HG03103 (cell line): ENCODE measurements around the gene PEPD.

Experiments
- ATAC-seq: cut with Tn5 transposase; IDR thresholded peaks from one replicate; pipeline ENCODE4 v1.9.1; 2021; ENCODE audit warnings: low read depth; ENCODE audit not compliant: unreplicated experiment

PEPD gene

GRCh38 chr19:33429891-33430673, 91.5 kb downstream of the PEPD start:
- no peak for ATAC-seq

- no peak for ATAC-seq
Observed at GRCh38 chr19:33428627-33429125, 92.9 kb downstream of the PEPD start.

GRCh38 chr19:33427801-33428626, 93.6 kb downstream of the PEPD start:
- no peak for ATAC-seq

- no peak for ATAC-seq
Observed at GRCh38 chr19:33426621-33427361, 94.8 kb downstream of the PEPD start.

GRCh38 chr19:33424181-33424580, 97.4 kb downstream of the PEPD start:
- no peak for ATAC-seq

GRCh38 chr19:33422369-33423180, 99.0 kb downstream of the PEPD start:
- ATAC-seq, result no peak

GRCh38 chr19:33421368-33421767, 100.2 kb downstream of the PEPD start:
- no peak for ATAC-seq

GRCh38 chr19:33420821-33421220, 100.8 kb downstream of the PEPD start:
- ATAC-seq, result no peak

- ATAC-seq, result no peak
Observed at GRCh38 chr19:33419788-33420130, 101.8 kb downstream of the PEPD start.

- ATAC-seq, result no peak
Observed at GRCh38 chr19:33418871-33419787, 102.5 kb downstream of the PEPD start.

GRCh38 chr19:33418461-33418860, 103.1 kb downstream of the PEPD start:
- no peak for ATAC-seq

- ATAC-seq, result no peak
Observed at GRCh38 chr19:33417751-33418150, 103.8 kb downstream of the PEPD start.

- ATAC-seq, result peak; percentile 54
Observed at GRCh38 chr19:33416307-33417215, 105.0 kb downstream of the PEPD start.

GRCh38 chr19:33414667-33415605, 106.7 kb downstream of the PEPD start:
- no peak for ATAC-seq

- no peak for ATAC-seq
Observed at GRCh38 chr19:33413868-33414666, 107.5 kb downstream of the PEPD start.

GRCh38 chr19:33413426-33413725, 108.2 kb downstream of the PEPD start:
- no peak for ATAC-seq
